ENCODE results near the gene LBR. TPM values are rescaled to one million over a fixed set of nuclear protein-coding genes. Genes with fewer than 3 reads are reported as not detected.

Gene LBR
- 56.4 TPM for total RNA-seq
- long read RNA-seq, transcript LBR-201 (14 exons, 3,745 nt), result major isoform, 59 of 75 reads
- long read RNA-seq, partial matches to known transcripts, result 8 of 75 reads
- long read RNA-seq, other reads (novel, unspliced or antisense), result 8 of 75 reads

DNA sequence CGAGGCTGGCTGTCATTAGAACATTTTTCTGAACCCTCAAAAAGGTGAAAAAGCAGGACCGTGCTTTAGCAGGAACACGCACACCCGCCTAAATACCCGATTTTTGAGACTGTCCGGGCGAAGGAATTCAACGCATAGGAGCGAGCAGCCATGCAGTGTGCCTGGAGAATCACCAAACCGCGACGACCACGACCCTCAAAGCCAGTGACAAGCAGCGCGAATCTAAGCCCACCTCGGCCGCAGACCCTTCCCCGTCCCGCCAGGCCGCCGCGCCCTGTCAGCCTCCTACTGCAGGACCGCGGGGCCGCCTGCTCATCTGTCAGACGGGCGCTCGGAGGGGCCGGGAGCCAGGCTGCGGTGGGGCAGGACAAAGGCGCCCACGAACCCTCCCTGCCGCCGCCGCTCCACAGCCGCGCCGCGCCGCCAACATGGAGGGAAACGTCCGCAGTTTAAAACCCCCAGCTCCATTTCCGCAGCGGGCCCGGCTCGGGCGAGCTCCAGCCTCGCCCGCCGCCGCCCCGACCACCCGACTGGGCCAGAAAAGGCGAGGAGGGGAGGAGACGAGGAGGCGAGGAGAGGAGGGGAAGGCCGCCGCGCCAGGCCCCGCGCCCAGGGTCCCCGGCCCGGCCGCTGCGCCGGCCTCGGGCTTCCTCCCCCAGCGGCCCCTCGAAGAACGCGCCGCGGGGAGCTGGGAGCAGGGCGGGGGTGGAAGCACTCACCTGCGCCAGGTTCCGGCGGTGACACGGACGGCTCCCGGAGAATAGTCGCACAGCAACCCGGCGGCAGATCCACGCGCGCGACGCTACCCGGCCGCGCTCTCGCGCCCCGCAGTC, at the start of gene LBR:
TSS of gene LBR (minus strand) at position 804 of the 833 bp plus-strand sequence. CDS start 3,963 bp downstream, outside the sequence.
- no peaks in the 10 kb centered on the region for H3K9me3 ChIP-seq
- H3K4me3 ChIP-seq, result peak within 1 kb of the TSS; percentile 93
- DNase-seq, result peak; percentile 60
- peaks cover 46% of the 10 kb centered on the region for H3K4me1 ChIP-seq
- peak; percentile 27 to 66 for ATAC-seq
- H3K27me3 ChIP-seq (ENCODE audit: low read depth), result no peaks in the 10 kb centered on the region
- TF ChIP-seq, protein P1, sequence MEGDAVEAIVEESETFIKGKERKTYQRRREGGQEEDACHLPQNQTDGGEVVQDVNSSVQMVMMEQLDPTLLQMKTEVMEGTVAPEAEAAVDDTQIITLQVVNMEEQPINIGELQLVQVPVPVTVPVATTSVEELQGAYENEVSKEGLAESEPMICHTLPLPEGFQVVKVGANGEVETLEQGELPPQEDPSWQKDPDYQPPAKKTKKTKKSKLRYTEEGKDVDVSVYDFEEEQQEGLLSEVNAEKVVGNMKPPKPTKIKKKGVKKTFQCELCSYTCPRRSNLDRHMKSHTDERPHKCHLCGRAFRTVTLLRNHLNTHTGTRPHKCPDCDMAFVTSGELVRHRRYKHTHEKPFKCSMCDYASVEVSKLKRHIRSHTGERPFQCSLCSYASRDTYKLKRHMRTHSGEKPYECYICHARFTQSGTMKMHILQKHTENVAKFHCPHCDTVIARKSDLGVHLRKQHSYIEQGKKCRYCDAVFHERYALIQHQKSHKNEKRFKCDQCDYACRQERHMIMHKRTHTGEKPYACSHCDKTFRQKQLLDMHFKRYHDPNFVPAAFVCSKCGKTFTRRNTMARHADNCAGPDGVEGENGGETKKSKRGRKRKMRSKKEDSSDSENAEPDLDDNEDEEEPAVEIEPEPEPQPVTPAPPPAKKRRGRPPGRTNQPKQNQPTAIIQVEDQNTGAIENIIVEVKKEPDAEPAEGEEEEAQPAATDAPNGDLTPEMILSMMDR (IDR thresholded peaks at IDR 0.05), result no peak
- no peaks in the 10 kb centered on the region for H3K36me3 ChIP-seq
- intact Hi-C loops (cut with DNase I), result no loop called here
- H3K27ac ChIP-seq, result peak within 1 kb of the TSS; percentile 92

DNA sequence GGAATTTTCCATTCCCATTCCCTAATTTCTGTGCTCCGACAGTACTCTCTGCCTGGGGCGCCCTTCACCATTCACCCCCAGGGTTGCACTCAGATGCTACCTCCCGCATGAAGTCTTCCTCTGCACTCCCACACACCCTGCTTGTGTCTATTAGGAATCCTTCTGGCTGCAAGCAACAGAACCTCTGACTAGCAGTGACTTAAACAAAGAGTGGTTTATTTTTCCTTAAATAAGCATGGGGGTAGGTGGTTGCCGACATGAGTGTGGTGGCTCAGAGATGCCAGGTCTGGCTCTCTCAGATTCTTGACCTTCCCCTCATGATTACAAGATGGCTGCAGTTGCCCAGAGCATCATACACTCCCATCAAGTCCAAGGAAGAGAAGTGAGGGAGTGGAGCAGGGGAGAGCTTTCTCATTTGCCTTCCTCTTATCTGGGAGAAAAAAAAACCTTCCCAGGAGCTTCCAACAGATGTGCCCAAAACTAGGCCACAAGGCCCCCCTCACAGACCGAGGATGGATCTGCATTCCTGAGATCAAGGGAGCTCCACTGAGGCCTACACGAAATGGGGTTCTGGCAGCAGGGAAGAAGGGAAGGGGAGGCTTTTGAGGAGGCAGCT, 49.6 kb upstream of the LBR start:
- no peak for ATAC-seq
- H3K36me3 ChIP-seq, result no peaks in the 10 kb centered on the region
- no peak for DNase-seq
- TF ChIP-seq, protein P1 (IDR thresholded peaks at IDR 0.05), result no peak
- peaks cover 17% of the 10 kb centered on the region for H3K4me1 ChIP-seq
- H3K4me3 ChIP-seq, result no peak overlapping the region
- intact Hi-C loops (cut with DNase I), result loop anchor here (10.0 kb wide), 1 partner anchor 497 kb away; no protein-coding TSS in a partner anchor
- H3K27me3 ChIP-seq (ENCODE audit: low read depth), result no peaks in the 10 kb centered on the region
- H3K27ac ChIP-seq, result no peak overlapping the region
- H3K9me3 ChIP-seq, result no peaks in the 10 kb centered on the region

DNA sequence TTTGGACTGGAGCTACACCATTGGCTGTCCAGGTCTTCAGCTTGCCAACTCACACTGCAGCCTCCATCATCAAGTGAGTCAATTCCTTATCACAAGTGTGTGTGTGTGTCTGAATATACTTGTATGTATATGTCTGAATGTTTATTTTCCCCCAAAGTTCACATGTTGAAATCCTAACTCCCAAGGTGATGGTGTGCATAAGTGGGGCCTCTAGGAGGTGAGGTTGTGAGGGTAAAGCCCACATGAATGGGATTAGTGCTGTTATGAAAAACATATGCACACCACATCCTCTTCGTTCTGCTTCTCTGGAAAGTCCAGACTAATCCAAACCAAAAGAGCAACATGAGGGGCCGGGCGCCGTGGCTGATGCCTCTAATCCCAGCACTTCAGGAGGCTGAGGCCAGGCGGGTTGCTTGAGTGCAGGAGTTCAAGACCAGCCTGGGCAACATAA, 48.7 kb upstream of the LBR start:
- Histone ChIP-seq H3K27ac (no peak overlapping the region), H3K36me3 (no peaks in the 10 kb centered on the region), H3K27me3 (ENCODE audit: low read depth) (no peaks in the 10 kb centered on the region), H3K4me1 (peaks cover 17% of the 10 kb centered on the region), H3K9me3 (no peaks in the 10 kb centered on the region), H3K4me3 (no peak overlapping the region)
- no peak for ATAC-seq
- intact Hi-C loops (cut with DNase I), result loop anchor here (10.0 kb wide), 1 partner anchor 498 kb away; no protein-coding TSS in a partner anchor
- DNase-seq, result no peak
- TF ChIP-seq, protein P1 (IDR thresholded peaks at IDR 0.05), result no peak

DNA sequence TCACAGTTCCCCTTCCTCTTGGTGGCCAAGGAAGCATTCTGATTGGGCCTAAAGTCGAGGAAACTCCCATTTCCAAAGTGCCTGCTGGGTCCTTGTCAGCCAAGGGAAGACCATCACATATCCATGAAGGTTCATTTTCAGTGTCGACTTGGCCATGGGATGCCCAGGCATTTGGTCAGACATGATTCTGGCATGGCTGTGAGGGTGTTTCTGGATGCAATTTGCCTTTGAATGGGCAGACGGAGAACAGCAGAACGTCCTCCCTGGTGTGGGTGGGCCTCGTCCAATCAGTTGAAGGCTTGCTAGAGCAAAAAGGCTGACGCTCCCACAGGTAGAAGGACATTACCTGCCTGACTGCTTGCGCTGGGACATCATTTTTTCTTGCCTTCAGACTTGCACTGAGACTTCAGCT, 48.3 kb upstream of the LBR start:
- no peaks in the 10 kb centered on the region for H3K9me3 ChIP-seq
- intact Hi-C loops (cut with DNase I), result loop anchor here (10.0 kb wide), 1 partner anchor 499 kb away; no protein-coding TSS in a partner anchor

More for the DNA sequence above, 48.3 kb upstream of the LBR start:
- Histone ChIP-seq H3K4me3 (no peak overlapping the region), H3K4me1 (peaks cover 14% of the 10 kb centered on the region), H3K27ac (no peak overlapping the region), H3K36me3 (no peaks in the 10 kb centered on the region), H3K27me3 (ENCODE audit: low read depth) (no peaks in the 10 kb centered on the region)
- DNase-seq, result no peak
- no peak for ATAC-seq
- TF ChIP-seq, protein P1 (IDR thresholded peaks at IDR 0.05), result no peak

Measured in lower lobe of right lung (tissue), 2 donors.